Vagina (tissue), 2 donors: ENCODE measurements around the gene AMFR. TPM values are rescaled to one million over a fixed set of nuclear protein-coding genes. Genes with fewer than 3 reads are reported as not detected.
A peak's percentile ranks its signal among the peaks of the same experiment; 100 is the strongest.

Source experiments
- DNase-seq, 2 donors: peaks; one replicate each; pipeline ENCODE4 v3.0.0-alpha.2; 2017; ENCODE audit errors: extremely low spot score in 2 of 2
- H3K27ac ChIP-seq: fragments of 200-600 bp; sonication (generic); one replicate; pipeline ENCODE4 v1.5.1; 2019
- H3K27me3 ChIP-seq: fragments of 200-600 bp; sonication (generic); one replicate; pipeline ENCODE4 v1.5.1; 2019
- H3K36me3 ChIP-seq, 2 donors: fragments of 200-600 bp; sonication (generic); one replicate each; pipeline ENCODE4 v1.5.1; 2017 to 2019
- H3K4me1 ChIP-seq: fragments of 200-600 bp; sonication (generic); one replicate; pipeline ENCODE4 v1.5.1; 2019
- H3K4me3 ChIP-seq, 2 donors: fragments of 200-600 bp; sonication (generic); 1 replicate in 1 of 2; 2 replicates in 1 of 2; pipeline ENCODE4 v1.5.1; 2016 to 2019
- H3K9me3 ChIP-seq: fragments of 200-600 bp; sonication (generic); one replicate; pipeline ENCODE4 v1.5.1; 2019
- CTCF ChIP-seq, 3 experiments: fragments of 450-650 bp in 2 of 3; fragments of 200-600 bp in 1 of 3; sonication (generic) in 1 of 3; IDR thresholded peaks; one replicate each; pipeline ENCODE4 v1.5.1; 2017 to 2019; ENCODE audit warnings: antibody characterized with exemption in 3 of 3, mild to moderate bottlenecking in 2 of 3, moderate library complexity in 2 of 3
- POLR2A ChIP-seq, 2 donors: fragments of 450-650 bp; IDR thresholded peaks; one replicate each; pipeline ENCODE4 v1.6.1; 2017; ENCODE audit warnings: antibody characterized with exemption in 2 of 2, mild to moderate bottlenecking in 2 of 2, moderate library complexity in 2 of 2
- POLR2AphosphoS5 ChIP-seq, 2 donors: sonication (generic); formaldehyde crosslinking; IDR thresholded peaks; one replicate each; pipeline ENCODE4 v1.9.0; 2017; ENCODE audit warnings: antibody characterized with exemption in 2 of 2, mild to moderate bottlenecking in 2 of 2, low read depth in 1 of 2; ENCODE audit not compliant: insufficient read depth in 1 of 2
- intact Hi-C: fragments of 100-400 bp; cut with DNase I; formaldehyde crosslinking; loops from one replicate; pipeline ENCODE4 v1.15.1; 2023
- total RNA-seq: library from RNA; depleted of rRNA; stranded (reverse); fragments of >200 nt; gene quantifications from one replicate; pipeline ENCODE4 v1.2.3, GENCODE V29; 2016

AMFR gene
- total RNA-seq, 1 donor from 2014 or later, result 132 TPM

- Histone ChIP-seq H3K36me3 (no peaks in the 10 kb centered on the region), H3K9me3 (no peaks in the 10 kb centered on the region), H3K27ac (peak overlapping the region; percentile 93), H3K4me3 (peak overlapping the region; percentile 74 to 84), H3K4me1 (peaks cover 48% of the 10 kb centered on the region), H3K27me3 (no peaks in the 10 kb centered on the region)
- no peak for DNase-seq
- no peak for TF ChIP-seq POLR2AphosphoS5 (IDR thresholded peaks at IDR 0.05; ENCODE audit: insufficient read depth in 1 of 2, low read depth in 1 of 2)
- no peak for TF ChIP-seq POLR2A (IDR thresholded peaks at IDR 0.05)
- TF ChIP-seq CTCF (IDR thresholded peaks at IDR 0.05), result no peak
- intact Hi-C loops, result no loop called here
Observed at GRCh38 chr16:56424404-56424764, 961 bp downstream of the AMFR start.

- peak overlapping the region; percentile 93 for H3K27ac ChIP-seq
- intact Hi-C loops, result no loop called here
- no peaks in the 10 kb centered on the region for H3K27me3 ChIP-seq
- peak overlapping the region; percentile 74 to 84 for H3K4me3 ChIP-seq
- H3K4me1 ChIP-seq, result peaks cover 53% of the 10 kb centered on the region
- no peak for DNase-seq
- TF ChIP-seq POLR2AphosphoS5 (IDR thresholded peaks at IDR 0.05; ENCODE audit: insufficient read depth in 1 of 2, low read depth in 1 of 2), result no peak
- no peak for TF ChIP-seq POLR2A (IDR thresholded peaks at IDR 0.05)
- no peak for TF ChIP-seq CTCF (IDR thresholded peaks at IDR 0.05)
- no peaks in the 10 kb centered on the region for H3K36me3 ChIP-seq
- H3K9me3 ChIP-seq, result no peaks in the 10 kb centered on the region
Observed at GRCh38 chr16:56423584-56424403, 1.6 kb downstream of the AMFR start.

GRCh38 chr16:56422896-56423441 lies 2.4 kb downstream of the AMFR start:
- intact Hi-C loops, result no loop called here
- no peaks in the 10 kb centered on the region for H3K36me3 ChIP-seq
- no peak for TF ChIP-seq CTCF (IDR thresholded peaks at IDR 0.05)
- no peak for TF ChIP-seq POLR2A (IDR thresholded peaks at IDR 0.05)
- no peak for TF ChIP-seq POLR2AphosphoS5 (IDR thresholded peaks at IDR 0.05; ENCODE audit: insufficient read depth in 1 of 2, low read depth in 1 of 2)
- H3K27ac ChIP-seq, result peak overlapping the region; percentile 93
- peaks cover 56% of the 10 kb centered on the region for H3K4me1 ChIP-seq
- no peaks in the 10 kb centered on the region for H3K27me3 ChIP-seq
- peak overlapping the region in 1 of 2 donors; percentile 74 for H3K4me3 ChIP-seq
- H3K9me3 ChIP-seq, result no peaks in the 10 kb centered on the region
- no peak for DNase-seq

GRCh38 chr16:56421976-56422669 lies 3.2 kb downstream of the AMFR start:
- Histone ChIP-seq H3K4me3 (no peak overlapping the region), H3K9me3 (no peaks in the 10 kb centered on the region), H3K27ac (no peak overlapping the region), H3K27me3 (no peaks in the 10 kb centered on the region), H3K4me1 (peaks cover 56% of the 10 kb centered on the region), H3K36me3 (no peaks in the 10 kb centered on the region)
- no peak for DNase-seq
- TF ChIP-seq POLR2AphosphoS5 (IDR thresholded peaks at IDR 0.05; ENCODE audit: insufficient read depth in 1 of 2, low read depth in 1 of 2) (no peak), POLR2A (IDR thresholded peaks at IDR 0.05) (no peak), CTCF (IDR thresholded peaks at IDR 0.05) (no peak)
- intact Hi-C loops, result no loop called here
